Mesenchymal stem cell (in vitro differentiated cells and primary cell): ENCODE measurements around the gene PALLD.

Experiments used
- DNase-seq: peaks from one replicate; pipeline ENCODE4 v3.0.0-alpha.2; 2013
- H2AFZ ChIP-seq: one replicate; pipeline ENCODE4 v1.6.1; 2013; ENCODE audit warnings: low read depth, mild to moderate bottlenecking, control low read depth, inconsistent platforms, low read length, moderate library complexity
- H2AK5ac ChIP-seq: 2 replicates; pipeline ENCODE4 v1.6.1; 2013; ENCODE audit warnings: low read length, moderate library complexity, mild to moderate bottlenecking, inconsistent platforms; ENCODE audit not compliant: severe bottlenecking
- H2BK120ac ChIP-seq: one replicate; pipeline ENCODE4 v1.6.1; 2013; ENCODE audit warnings: low read depth, mild to moderate bottlenecking, inconsistent platforms, low read length, moderate library complexity
- H2BK12ac ChIP-seq, 2 experiments: one replicate each; pipeline ENCODE4 v1.6.1; 2013; ENCODE audit warnings: inconsistent platforms in 2 of 2, low read length in 2 of 2, mild to moderate bottlenecking in 2 of 2, moderate library complexity in 2 of 2, control low read depth in 1 of 2
- H2BK15ac ChIP-seq: one replicate; pipeline ENCODE4 v1.6.1; 2013; ENCODE audit warnings: mild to moderate bottlenecking, low read depth, inconsistent platforms; ENCODE audit not compliant: poor library complexity, severe bottlenecking
- H2BK5ac ChIP-seq: 2 replicates; pipeline ENCODE4 v1.6.1; 2013; ENCODE audit warnings: low read depth, mild to moderate bottlenecking, low read length, control low read depth, inconsistent platforms; ENCODE audit not compliant: poor library complexity, severe bottlenecking
- H3K14ac ChIP-seq, 2 experiments: one replicate each; pipeline ENCODE4 v1.6.1; 2013; ENCODE audit warnings: inconsistent platforms in 2 of 2, low read length in 2 of 2, control low read depth in 1 of 2, mild to moderate bottlenecking in 1 of 2, moderate library complexity in 1 of 2
- H3K18ac ChIP-seq, 2 experiments: one replicate each; pipeline ENCODE4 v1.6.1; 2013; ENCODE audit warnings: inconsistent platforms in 2 of 2, low read length in 2 of 2, control low read depth in 1 of 2, low read depth in 1 of 2, mild to moderate bottlenecking in 1 of 2
- H3K23ac ChIP-seq, 2 experiments: one replicate each; pipeline ENCODE4 v1.6.1; 2013; ENCODE audit warnings: inconsistent platforms in 2 of 2, low read length in 2 of 2, mild to moderate bottlenecking in 2 of 2, moderate library complexity in 2 of 2, control low read depth in 1 of 2
- H3K27ac ChIP-seq: 2 replicates; pipeline ENCODE4 v1.5.1; 2013; ENCODE audit warnings: mild to moderate bottlenecking, moderate library complexity, low read length, control low read depth, inconsistent platforms; ENCODE audit not compliant: poor library complexity, severe bottlenecking
- H3K27me3 ChIP-seq, 2 experiments: 2 replicates each; pipeline versions ENCODE4 v1.6.1 to v1.7.0; 2013; ENCODE audit warnings: low read length in 2 of 2, mild to moderate bottlenecking in 2 of 2, moderate library complexity in 2 of 2, control low read depth in 1 of 2, inconsistent platforms in 1 of 2; ENCODE audit not compliant: control insufficient read depth in 1 of 2, insufficient read depth in 1 of 2
- H3K36me3 ChIP-seq, 2 experiments: 2 replicates each; pipeline versions ENCODE4 v1.6.1 to v1.7.0; 2013; ENCODE audit warnings: low read length in 2 of 2, control low read depth in 1 of 2, inconsistent platforms in 1 of 2, low read depth in 1 of 2, mild to moderate bottlenecking in 1 of 2; ENCODE audit not compliant: insufficient read depth in 2 of 2, control insufficient read depth in 1 of 2
- H3K4ac ChIP-seq, 2 experiments: one replicate each; pipeline ENCODE4 v1.6.1; 2013; ENCODE audit warnings: inconsistent platforms in 2 of 2, low read length in 2 of 2, mild to moderate bottlenecking in 2 of 2, moderate library complexity in 2 of 2, control low read depth in 1 of 2, low read depth in 1 of 2
- H3K4me1 ChIP-seq: 2 replicates; pipeline ENCODE4 v1.6.1; 2013; ENCODE audit warnings: low read depth, low read length, control low read depth; ENCODE audit not compliant: control insufficient read depth, insufficient read depth
- H3K4me2 ChIP-seq: 2 replicates; pipeline ENCODE4 v1.6.1; 2013; ENCODE audit warnings: low read length, mild to moderate bottlenecking, inconsistent platforms; ENCODE audit not compliant: poor library complexity, severe bottlenecking
- H3K4me3 ChIP-seq, 2 experiments: 2 replicates each; pipeline versions ENCODE4 v1.5.1 to v1.7.0; 2013; ENCODE audit warnings: low read length in 2 of 2, mild to moderate bottlenecking in 2 of 2, control low read depth in 1 of 2, low read depth in 1 of 2; ENCODE audit not compliant: insufficient read depth in 1 of 2
- H3K79me1 ChIP-seq: replicated peaks from 2 replicates; pipeline ENCODE4 v1.6.1; 2013; ENCODE audit warnings: mild to moderate bottlenecking, control low read depth, low read length, inconsistent platforms; ENCODE audit not compliant: poor library complexity, severe bottlenecking
- H3K9ac ChIP-seq: 2 replicates; pipeline ENCODE4 v1.7.0; 2013; ENCODE audit warnings: mild to moderate bottlenecking, low read length, moderate library complexity
- H3K9me3 ChIP-seq: 2 replicates; pipeline ENCODE4 v1.7.0; 2013; ENCODE audit warnings: mild to moderate bottlenecking, low read length; ENCODE audit not compliant: control insufficient read depth
- H4K8ac ChIP-seq: one replicate; pipeline ENCODE4 v1.6.1; 2013; ENCODE audit warnings: inconsistent platforms, mild to moderate bottlenecking, low read length, moderate library complexity
- H4K91ac ChIP-seq: one replicate; pipeline ENCODE4 v1.6.1; 2013; ENCODE audit warnings: mild to moderate bottlenecking, low read length, inconsistent platforms
- WGBS: methylation state at CpG from one replicate; pipeline ENCODE4 v1.1.7; 2013; ENCODE audit warnings: mixed read lengths; 5-methylcytosine and 5-hydroxymethylcytosine counted together

Gene PALLD

DNA sequence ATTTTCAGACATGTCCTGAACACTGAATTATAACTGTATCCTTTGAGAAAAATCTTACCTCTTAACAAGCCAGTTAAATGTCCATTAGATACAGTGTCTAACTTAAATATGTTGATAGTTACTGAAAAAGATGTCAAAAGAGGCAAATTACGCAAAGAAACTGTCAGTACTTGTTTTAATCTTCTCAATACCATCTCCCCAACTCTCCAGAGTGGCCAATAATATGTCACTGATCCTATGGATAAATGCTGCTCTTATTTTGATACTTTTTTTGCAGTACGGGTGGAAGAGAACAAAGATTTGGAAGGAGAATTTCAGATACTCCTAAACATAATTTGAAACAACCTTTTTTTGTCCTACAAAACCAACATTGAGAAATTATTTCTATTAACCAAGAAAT is 320.5 kb downstream of the PALLD start:
- H4K8ac ChIP-seq = no peak overlapping the region
- H3K9me3 ChIP-seq = no peaks in the 10 kb centered on the region
- H3K4me3 ChIP-seq = peak overlapping the region in 1 of 2 experiments; percentile 52
- no peak overlapping the region for H2BK12ac ChIP-seq
- WGBS = no CpG with 5 or more reads among the region's 2 CpGs
- H3K18ac ChIP-seq = no peak overlapping the region
- H3K4me1 ChIP-seq = peaks cover 3% of the 10 kb centered on the region
- no peak overlapping the region for H3K4me2 ChIP-seq
- H2BK5ac ChIP-seq = no peak overlapping the region
- H3K23ac ChIP-seq = no peak overlapping the region
- no peaks in the 10 kb centered on the region for H3K27me3 ChIP-seq
- DNase-seq = no peak
- H3K9ac ChIP-seq = peak overlapping the region; percentile 81
- H3K4ac ChIP-seq = no peak overlapping the region
- H3K14ac ChIP-seq = no peak overlapping the region
- H2BK120ac ChIP-seq = no peak overlapping the region
- peak overlapping the region; percentile 74 for H3K27ac ChIP-seq
- H3K36me3 ChIP-seq = no peaks in the 10 kb centered on the region
- no peak overlapping the region for H4K91ac ChIP-seq
- H3K79me1 ChIP-seq = peaks cover 4% of the 10 kb centered on the region
- no peak overlapping the region for H2BK15ac ChIP-seq
- no peak overlapping the region for H2AK5ac ChIP-seq
- no peak overlapping the region for H2AFZ ChIP-seq

DNA sequence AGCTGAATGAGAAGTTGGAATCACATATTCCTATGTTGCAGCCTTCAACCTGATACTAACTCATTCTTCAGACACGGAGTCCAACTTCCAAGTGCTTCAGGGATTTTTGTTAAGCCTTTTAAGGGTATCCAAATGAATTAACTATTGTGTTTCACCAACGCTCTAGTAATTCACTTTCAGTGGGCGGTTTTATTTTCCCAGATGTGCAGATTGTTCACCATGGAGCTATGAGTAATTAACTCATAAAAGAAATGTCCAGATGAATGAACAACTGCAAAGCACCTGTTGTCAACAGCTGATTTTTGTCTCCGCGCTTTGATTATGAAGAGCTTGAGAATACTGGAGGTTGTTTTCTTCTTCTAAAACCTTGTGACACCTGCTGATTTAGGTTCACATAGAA is 325.6 kb downstream of the PALLD start:
- no peak for DNase-seq
- Histone ChIP-seq H3K9ac (no peak overlapping the region), H4K8ac (no peak overlapping the region), H3K79me1 (peaks cover 4% of the 10 kb centered on the region), H3K27ac (no peak overlapping the region), H2BK120ac (no peak overlapping the region), H3K4me3 (no peak overlapping the region), H2BK12ac (no peak overlapping the region), H2AK5ac (no peak overlapping the region), H2AFZ (no peak overlapping the region), H3K4me1 (no peaks in the 10 kb centered on the region), H3K27me3 (no peaks in the 10 kb centered on the region), H3K23ac (no peak overlapping the region), H3K36me3 (no peaks in the 10 kb centered on the region), H4K91ac (no peak overlapping the region), H3K18ac (no peak overlapping the region), H3K4me2 (no peak overlapping the region), H3K9me3 (no peaks in the 10 kb centered on the region), H2BK5ac (no peak overlapping the region), H3K14ac (no peak overlapping the region), H2BK15ac (no peak overlapping the region), H3K4ac (no peak overlapping the region)
- 96% methylated on average over 5 of the region's 5 CpGs for WGBS

- Histone ChIP-seq H3K4ac (no peak overlapping the region), H3K9me3 (no peaks in the 10 kb centered on the region), H3K4me3 (no peak overlapping the region), H3K27me3 (no peaks in the 10 kb centered on the region), H2BK12ac (no peak overlapping the region), H3K27ac (no peak overlapping the region), H3K23ac (no peak overlapping the region), H3K9ac (peak overlapping the region; percentile 21), H4K8ac (no peak overlapping the region), H3K4me1 (no peaks in the 10 kb centered on the region), H3K79me1 (peaks cover 2% of the 10 kb centered on the region), H4K91ac (no peak overlapping the region), H2BK5ac (no peak overlapping the region), H3K4me2 (no peak overlapping the region), H2AFZ (no peak overlapping the region), H2BK15ac (no peak overlapping the region), H2BK120ac (no peak overlapping the region), H3K14ac (no peak overlapping the region), H3K36me3 (no peaks in the 10 kb centered on the region), H3K18ac (no peak overlapping the region), H2AK5ac (no peak overlapping the region)
- no peak for DNase-seq
- WGBS = no CpG with 5 or more reads among the region's 3 CpGs
Observed at GRCh38 chr4:168825975-168826374, 329.1 kb downstream of the PALLD start.

- Histone ChIP-seq H2BK15ac (no peak overlapping the region), H3K18ac (no peak overlapping the region), H2BK5ac (no peak overlapping the region), H3K27ac (no peak overlapping the region), H3K4ac (no peak overlapping the region), H3K79me1 (peaks cover 2% of the 10 kb centered on the region), H4K91ac (no peak overlapping the region), H2AFZ (no peak overlapping the region), H2BK12ac (peak overlapping the region in 1 of 2 experiments; percentile 10), H2AK5ac (no peak overlapping the region), H3K9ac (peak overlapping the region; percentile 21), H3K14ac (no peak overlapping the region), H3K4me1 (peaks cover 1% of the 10 kb centered on the region), H3K36me3 (no peaks in the 10 kb centered on the region), H2BK120ac (no peak overlapping the region), H3K9me3 (no peaks in the 10 kb centered on the region), H3K4me3 (no peak overlapping the region), H3K27me3 (no peaks in the 10 kb centered on the region), H3K4me2 (no peak overlapping the region), H4K8ac (no peak overlapping the region), H3K23ac (no peak overlapping the region)
- WGBS = 78% methylated on average over 3 of the region's 3 CpGs
- no peak for DNase-seq
Observed at GRCh38 chr4:168826620-168827019, 329.8 kb downstream of the PALLD start.
